COLO829 (cell line): ENCODE data around the gene NCOA1.
"Not testable (repeated sequence)": the region's sequence is repeated elsewhere in the genome, so short reads cannot be mapped to it uniquely, and the experiment has no call there.

Experiments
- DNase-seq: peaks from one replicate; pipeline ENCODE4 v3.0.0; 2012; ENCODE audit warnings: low spot score

Gene NCOA1

GRCh38 chr2:24635181-24635580, 144.1 kb downstream of the NCOA1 start:
- no peak for DNase-seq

- DNase-seq = no peak
Measured at GRCh38 chr2:24638568-24638967, 147.5 kb downstream of the NCOA1 start.

- no peak for DNase-seq
Measured at GRCh38 chr2:24642351-24642750, 151.3 kb downstream of the NCOA1 start.

- no peak for DNase-seq
Measured at GRCh38 chr2:24643051-24643450, 152.0 kb downstream of the NCOA1 start.

- DNase-seq = no peak
Measured at GRCh38 chr2:24644032-24644431, 153.0 kb downstream of the NCOA1 start.

GRCh38 chr2:24650997-24651642, 160.1 kb downstream of the NCOA1 start:
- DNase-seq = no peak

GRCh38 chr2:24651643-24652003, 160.6 kb downstream of the NCOA1 start:
- DNase-seq = no peak

- DNase-seq = no peak
Measured at GRCh38 chr2:24652265-24653182, 161.5 kb downstream of the NCOA1 start.

GRCh38 chr2:24657818-24658217, 166.8 kb downstream of the NCOA1 start:
- no peak for DNase-seq

- DNase-seq = peak; percentile 17
Measured at GRCh38 chr2:24658531-24659202, 167.6 kb downstream of the NCOA1 start.

GRCh38 chr2:24659862-24660261, 168.8 kb downstream of the NCOA1 start:
- DNase-seq = no peak

GRCh38 chr2:24667542-24667941, 176.5 kb downstream of the NCOA1 start:
- no peak for DNase-seq

- no peak for DNase-seq
Measured at GRCh38 chr2:24671230-24671629, 180.2 kb downstream of the NCOA1 start.

- DNase-seq = no peak
Measured at GRCh38 chr2:24672589-24672988, 181.5 kb downstream of the NCOA1 start.

- no peak for DNase-seq
Measured at GRCh38 chr2:24675338-24675737, 184.3 kb downstream of the NCOA1 start.

- no peak for DNase-seq
Measured at GRCh38 chr2:24676493-24676892, 185.4 kb downstream of the NCOA1 start.

GRCh38 chr2:24678066-24678465, 187.0 kb downstream of the NCOA1 start:
- DNase-seq = not testable (repeated sequence)

- no peak for DNase-seq
Measured at GRCh38 chr2:24680196-24680595, 189.1 kb downstream of the NCOA1 start.

GRCh38 chr2:24682304-24682703, 191.2 kb downstream of the NCOA1 start:
- DNase-seq = no peak

GRCh38 chr2:24683408-24683807, 192.4 kb downstream of the NCOA1 start:
- DNase-seq = no peak

- DNase-seq = no peak
Measured at GRCh38 chr2:24690524-24690923, 199.5 kb downstream of the NCOA1 start.

- no peak for DNase-seq
Measured at GRCh38 chr2:24691806-24692205, 200.8 kb downstream of the NCOA1 start.

GRCh38 chr2:24697792-24698191, 206.7 kb downstream of the NCOA1 start:
- no peak for DNase-seq
